Stimulated activated CD4-positive, alpha-beta T cell treated with anti-CD3 and anti-CD28 coated beads, Interleukin-4, amount 100 ng/mL, for 48 hours (primary cell): ENCODE results near the gene GPC6.

Experiments used
- DNase-seq, 2 donors: peaks; one replicate each; pipeline ENCODE4 v3.0.0-alpha.2; 2020; ENCODE audit warnings: low read depth in 2 of 2

Gene GPC6

DNA sequence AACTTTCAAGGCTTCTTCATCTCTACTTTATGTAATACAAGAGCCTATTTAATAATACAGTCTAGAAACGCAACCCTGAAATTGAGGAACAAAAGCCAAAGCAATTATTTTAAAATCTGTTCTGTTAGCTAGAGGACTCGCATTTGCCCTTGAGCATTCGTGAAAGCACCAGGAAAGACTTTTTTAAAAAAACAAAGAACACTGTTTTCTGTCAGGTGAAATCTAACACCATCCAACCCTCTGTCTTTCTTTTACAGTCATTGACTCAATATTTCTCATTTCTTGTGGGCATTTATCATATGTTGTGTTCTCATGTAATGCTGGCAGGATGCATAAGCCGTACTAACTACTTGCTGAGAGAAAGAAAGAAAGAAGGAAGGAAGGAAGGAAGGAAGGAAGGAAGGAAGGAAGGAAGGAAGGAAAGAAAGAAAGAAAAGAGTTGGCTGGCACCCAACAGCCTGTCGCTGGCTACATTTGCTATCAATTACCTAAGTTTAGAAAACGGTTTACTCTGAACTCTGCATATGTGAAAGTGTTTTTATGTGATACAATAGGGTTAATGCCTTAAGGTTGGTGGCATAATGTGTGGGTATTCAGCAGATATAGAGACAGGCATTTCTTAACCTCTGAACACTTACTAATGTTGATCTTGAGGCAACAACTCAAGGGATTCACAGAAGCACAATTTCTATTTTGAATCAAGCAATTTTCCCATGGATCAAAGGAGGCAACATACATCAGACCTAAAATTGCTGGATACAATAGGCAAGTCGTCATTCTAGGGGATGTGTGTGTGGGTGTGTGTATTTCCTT, 807.4 kb downstream of the GPC6 start:
- DNase-seq, result no peak

DNA sequence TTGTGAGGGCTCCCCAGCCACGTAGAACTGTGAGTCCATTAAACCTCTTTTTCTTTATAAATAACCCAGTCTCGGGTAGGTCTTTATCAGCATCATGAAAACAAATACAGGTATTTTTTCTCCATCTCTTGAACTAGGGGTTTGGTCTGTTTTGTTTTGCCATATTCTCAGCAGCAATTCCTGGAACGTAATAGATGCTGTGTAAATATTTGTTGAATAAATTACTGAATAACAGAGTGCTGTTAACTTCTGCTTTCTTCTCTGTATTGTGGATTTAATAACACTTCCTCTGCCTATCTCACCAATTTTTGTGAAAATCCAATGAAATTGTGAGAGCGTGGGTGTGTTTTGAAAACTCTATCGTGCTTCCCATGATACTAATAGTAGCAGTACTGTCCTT, 823.4 kb downstream of the GPC6 start:
- DNase-seq, result no peak

DNA sequence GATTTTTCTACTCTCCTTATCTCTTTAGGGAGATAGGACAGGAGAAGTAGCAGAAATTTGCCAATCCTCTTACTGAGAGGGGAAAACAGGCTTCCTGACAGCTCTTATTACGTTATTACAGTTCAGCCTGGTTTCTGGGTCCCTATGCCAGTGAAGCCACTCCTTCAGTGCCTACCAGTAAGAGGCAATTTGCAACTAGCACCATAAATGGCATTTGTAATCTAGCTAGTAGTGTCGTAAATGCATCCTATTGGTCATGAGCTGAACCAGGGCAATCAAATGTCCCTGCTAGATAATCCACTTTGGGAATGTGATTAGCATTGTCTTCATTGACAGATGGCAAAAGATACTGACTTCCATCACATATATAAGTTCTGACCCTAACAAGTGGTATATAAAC, 824.1 kb downstream of the GPC6 start:
- no peak for DNase-seq

- no peak for DNase-seq
Observed at GRCh38 chr13:94053986-94054593, 827.5 kb downstream of the GPC6 start.

- no peak for DNase-seq
Observed at GRCh38 chr13:94056362-94056990, 829.9 kb downstream of the GPC6 start.

GRCh38 chr13:94057618-94058186, 831.1 kb downstream of the GPC6 start:
- DNase-seq, result no peak

- DNase-seq, result no peak
Observed at GRCh38 chr13:94058821-94059360, 832.3 kb downstream of the GPC6 start.

DNA sequence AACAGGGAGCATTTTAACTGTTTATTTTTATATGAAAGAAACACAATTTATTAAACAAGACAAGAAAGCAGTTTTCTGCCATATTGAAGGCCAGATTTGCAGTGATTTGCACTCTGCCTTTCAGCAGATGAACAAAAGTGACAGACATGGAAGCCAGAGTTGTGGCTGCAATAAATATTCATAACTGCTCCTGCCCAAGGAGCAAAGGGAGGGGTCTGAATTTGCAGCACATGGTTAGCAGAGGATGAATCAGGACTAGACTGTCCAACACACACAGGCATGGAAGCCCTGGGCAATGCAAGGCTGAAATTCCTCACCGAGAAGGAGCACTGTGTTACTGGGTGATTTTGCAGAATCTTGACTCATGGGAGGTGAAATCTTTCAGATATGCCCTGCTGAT, 834.7 kb downstream of the GPC6 start:
- no peak for DNase-seq

DNA sequence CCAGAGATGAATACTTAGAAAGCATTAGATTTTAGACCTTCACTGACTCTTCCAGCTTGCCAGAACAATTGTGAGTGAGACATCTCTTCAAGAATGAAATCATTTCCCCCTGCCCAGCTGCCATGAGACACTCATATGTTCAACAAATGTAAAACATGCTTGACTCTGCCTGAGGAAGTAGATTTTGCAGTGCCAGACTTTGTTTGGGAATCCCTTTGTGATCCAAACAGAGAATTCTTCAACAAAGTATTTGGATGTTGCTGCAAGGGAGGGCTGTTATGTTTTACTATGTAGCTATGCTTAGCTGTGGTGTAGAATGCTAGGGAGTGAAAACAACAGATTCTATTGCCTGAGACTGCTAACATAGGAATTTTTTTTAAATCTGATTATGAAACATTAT, 836.5 kb downstream of the GPC6 start:
- no peak for DNase-seq

GRCh38 chr13:94063848-94064247, 837.2 kb downstream of the GPC6 start:
- no peak for DNase-seq

DNA sequence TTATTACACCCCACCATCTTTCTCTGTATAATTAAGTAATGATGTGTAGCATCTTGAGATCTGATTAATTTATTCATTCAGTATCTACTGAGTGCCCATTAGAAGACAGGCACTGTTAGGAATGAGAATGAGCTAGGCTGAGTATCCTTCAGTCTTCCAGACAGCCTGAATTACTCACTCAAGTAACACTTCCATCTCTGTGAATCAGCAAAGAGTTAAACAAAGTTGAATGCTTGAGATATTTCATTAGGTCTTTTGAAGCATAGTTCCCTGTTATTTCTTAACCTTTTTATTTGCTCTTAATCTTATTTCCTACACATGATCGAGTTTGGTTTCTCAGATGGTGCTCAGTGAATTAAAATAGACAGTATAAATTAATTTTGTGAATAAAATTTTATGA, 839.1 kb downstream of the GPC6 start:
- DNase-seq, result no peak

GRCh38 chr13:94073007-94073744, 846.6 kb downstream of the GPC6 start:
- DNase-seq, result no peak

- DNase-seq, result no peak
Observed at GRCh38 chr13:94079876-94080275, 853.3 kb downstream of the GPC6 start.

DNA sequence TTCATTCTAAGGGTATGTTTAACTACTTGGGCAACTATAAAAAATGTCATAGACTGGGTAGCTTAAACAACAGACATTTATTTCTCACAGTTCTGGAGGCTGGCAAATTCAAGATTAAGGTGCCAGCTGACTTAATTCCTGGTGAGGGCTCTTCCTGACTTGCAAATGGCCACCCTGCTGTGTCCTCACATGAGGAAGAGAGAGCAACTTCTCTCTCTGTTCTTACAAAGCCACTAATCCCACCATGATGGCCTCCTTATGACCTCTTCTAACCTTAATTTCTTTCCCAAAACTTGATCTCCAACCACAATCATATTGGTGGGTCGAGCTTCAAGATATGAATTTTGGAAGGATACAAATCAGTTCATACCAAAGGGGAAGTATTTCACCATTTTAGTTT, 853.9 kb downstream of the GPC6 start:
- no peak for DNase-seq

GRCh38 chr13:94087100-94087499, 860.5 kb downstream of the GPC6 start:
- DNase-seq, result no peak

GRCh38 chr13:94088742-94089141, 862.1 kb downstream of the GPC6 start:
- DNase-seq, result no peak

- no peak for DNase-seq
Observed at GRCh38 chr13:94090773-94091480, 864.3 kb downstream of the GPC6 start.

- DNase-seq, result no peak
Observed at GRCh38 chr13:94093652-94094315, 867.2 kb downstream of the GPC6 start.

DNA sequence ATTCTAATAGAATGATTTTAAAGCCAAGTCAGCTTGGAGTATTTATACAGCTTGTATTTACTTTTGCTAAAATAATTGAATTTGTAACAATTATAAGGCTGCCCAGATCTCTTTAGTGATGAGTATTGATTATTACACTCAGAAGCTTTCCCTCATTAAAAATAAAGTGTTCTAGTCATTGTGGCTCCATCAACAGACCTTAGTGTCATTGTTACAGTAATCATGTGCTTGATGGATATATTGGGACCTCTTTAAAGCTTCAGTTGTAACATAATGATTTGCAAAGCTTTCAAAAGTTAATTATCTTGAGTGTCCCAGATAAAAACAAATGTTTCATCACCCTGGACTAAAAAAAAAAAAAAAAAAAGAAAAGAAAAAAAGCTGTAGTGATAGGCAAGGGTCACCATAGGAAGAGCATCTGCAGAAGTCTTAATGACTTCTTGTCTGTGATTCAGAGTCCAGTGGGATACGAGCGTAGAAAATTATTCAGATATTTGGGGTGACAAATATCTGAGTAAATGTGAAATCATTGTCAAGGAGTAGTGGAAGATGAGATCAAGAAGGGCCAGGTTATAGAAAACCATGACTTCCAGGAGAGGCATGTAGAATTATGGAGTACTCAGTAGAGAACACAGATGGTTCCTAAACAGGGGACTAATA, 883.2 kb downstream of the GPC6 start:
- no peak for DNase-seq

DNA sequence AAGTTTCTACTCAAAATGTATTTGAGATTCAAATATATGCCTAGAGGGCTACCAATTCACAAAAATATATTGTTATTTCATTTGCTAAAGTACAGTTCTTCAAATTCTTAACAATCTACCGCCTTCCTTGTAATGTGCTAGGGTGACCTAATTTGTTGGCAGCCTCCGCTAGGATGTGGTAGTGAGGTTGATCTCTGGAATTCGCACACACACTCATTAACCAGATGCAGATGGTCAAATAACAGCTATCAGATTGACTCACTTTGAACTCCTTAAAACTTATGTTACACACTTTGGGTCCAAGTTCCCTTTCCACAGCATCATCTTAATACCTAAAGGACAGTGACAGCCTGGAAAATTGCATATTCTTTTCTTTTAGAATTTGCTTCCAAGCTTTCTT, 885.6 kb downstream of the GPC6 start:
- DNase-seq, result no peak
